SK-N-SH (cell line): Measurements from ENCODE around the gene SLC66A1. TPM values are rescaled to one million over a fixed set of nuclear protein-coding genes. Genes with fewer than 3 reads are reported as not detected.
"Not testable (repeated sequence)": the region's sequence is repeated elsewhere in the genome, so short reads cannot be mapped to it uniquely, and the experiment has no call there.

Experiments used
- CTCF ChIA-PET: fragments of 300-600, 350-600 bp; formaldehyde crosslinking; extraction: SDS; loops from one replicate; lab custom pipeline; 2021; lab: Yijun Ruan, JAX
- POLR2A ChIA-PET: fragments of 350-600 bp; sonication (Branson Sonifier 250); formaldehyde crosslinking; extraction: SDS; loops from one replicate; lab custom pipeline; 2020; ENCODE audit warnings: antibody characterized with exemption, inconsistent platforms; lab: Yijun Ruan, JAX
- DNase-seq: peaks from one replicate; pipeline ENCODE4 v3.0.0; 2012
- H2AFZ ChIP-seq: fragments of 200-600 bp; sonication (generic); 2 replicates; pipeline ENCODE4 v1.8.1; 2016; ENCODE audit warnings: antibody characterized with exemption, mild to moderate bottlenecking, low read depth
- H3F3A ChIP-seq: fragments of 200-600 bp; sonication (generic); replicated peaks from 2 replicates; pipeline ENCODE3; 2016; ENCODE audit warnings: antibody characterized with exemption, mild to moderate bottlenecking; ENCODE audit not compliant: insufficient read depth
- H3K27ac ChIP-seq, 2 experiments: fragments of 200-500 bp in 1 of 2; fragments of 200-600 bp in 1 of 2; sonication (Bioruptor generic) in 1 of 2; sonication (generic), shearing (Covaris generic) in 1 of 2; 2 replicates each; pipeline versions ENCODE4 v1.5.1 to v1.6.1; 2014 to 2016; ENCODE audit warnings: low read depth in 2 of 2, inconsistent platforms in 1 of 2, low read length in 1 of 2, mild to moderate bottlenecking in 1 of 2, mixed read lengths in 1 of 2
- H3K27me3 ChIP-seq: fragments of 200-600 bp; sonication (generic), shearing (Covaris generic); 2 replicates; pipeline ENCODE4 v1.6.1; 2016; ENCODE audit warnings: mixed run types; ENCODE audit not compliant: insufficient read depth
- H3K36me3 ChIP-seq, 2 experiments: fragments of 200-500 bp in 1 of 2; fragments of 200-600 bp in 1 of 2; sonication (Bioruptor generic) in 1 of 2; sonication (generic) in 1 of 2; replicated peaks in 1 of 2; 2 replicates each; pipeline versions ENCODE3 to v1.5.1; 2014 to 2016; ENCODE audit warnings: low read length in 1 of 2, mild to moderate bottlenecking in 1 of 2; ENCODE audit not compliant: insufficient read depth in 2 of 2, control insufficient read depth in 1 of 2
- H3K4me1 ChIP-seq, 2 experiments: fragments of 200-500 bp in 1 of 2; fragments of 200-600 bp in 1 of 2; sonication (Bioruptor generic) in 1 of 2; sonication (generic), shearing (Covaris generic) in 1 of 2; 2 replicates each; pipeline versions ENCODE4 v1.5.1 to v1.6.1; 2014 to 2016; ENCODE audit warnings: low read depth in 1 of 2, low read length in 1 of 2, mixed run types in 1 of 2; ENCODE audit not compliant: insufficient read depth in 2 of 2, control insufficient read depth in 1 of 2
- H3K4me2 ChIP-seq: fragments of 200-600 bp; sonication (generic), shearing (Covaris generic); 2 replicates; pipeline ENCODE4 v1.6.1; 2017; ENCODE audit warnings: mixed run types
- H3K4me3 ChIP-seq, 2 experiments: fragments of 200-500 bp in 1 of 2; fragments of 200-600 bp in 1 of 2; sonication (Bioruptor generic) in 1 of 2; sonication (generic), shearing (Covaris generic) in 1 of 2; 2 replicates each; pipeline versions ENCODE4 v1.5.1 to v1.8.1; 2014 to 2016; ENCODE audit warnings: low read depth in 2 of 2, inconsistent platforms in 1 of 2, low read length in 1 of 2, mild to moderate bottlenecking in 1 of 2, mixed read lengths in 1 of 2, moderate library complexity in 1 of 2
- H3K79me2 ChIP-seq: fragments of 200-600 bp; sonication (generic); 2 replicates; pipeline ENCODE4 v1.8.1; 2017; ENCODE audit warnings: mild to moderate bottlenecking; ENCODE audit not compliant: insufficient read depth
- H3K9ac ChIP-seq: fragments of 200-600 bp; sonication (generic); 2 replicates; pipeline ENCODE4 v1.6.1; 2017; ENCODE audit warnings: mixed run types
- H3K9me2 ChIP-seq: fragments of 200-600 bp; sonication (generic); 2 replicates; pipeline ENCODE4 v1.6.1; 2017; ENCODE audit warnings: mixed run types
- H3K9me3 ChIP-seq: fragments of 200-600 bp; sonication (generic); 2 replicates; pipeline ENCODE4 v1.6.1; 2017; ENCODE audit warnings: mixed run types, mild to moderate bottlenecking, moderate library complexity
- H4K20me1 ChIP-seq: fragments of 200-600 bp; sonication (generic); 2 replicates; pipeline ENCODE4 v1.6.1; 2017; ENCODE audit warnings: mild to moderate bottlenecking, mixed run types; ENCODE audit not compliant: insufficient read depth
- CHD2 ChIP-seq: fragments of 150-350 bp; IDR thresholded peaks from 2 replicates; pipeline ENCODE4 v1.6.1; 2018; ENCODE audit warnings: low read length; ENCODE audit not compliant: partially characterized antibody
- ELF1 ChIP-seq: IDR thresholded peaks from 2 replicates; pipeline ENCODE4 v1.4.0; 2012
- FOXJ3 ChIP-seq: sonication (generic); formaldehyde crosslinking; IDR thresholded peaks from 2 replicates; pipeline ENCODE4 v1.5.1; 2020; ENCODE audit warnings: mild to moderate bottlenecking, missing genetic modification reagents
- FOXM1 ChIP-seq: IDR thresholded peaks from 2 replicates; pipeline ENCODE4 v1.4.0; 2012; ENCODE audit warnings: low read depth, mild to moderate bottlenecking
- GABPA ChIP-seq: IDR thresholded peaks from 2 replicates; pipeline ENCODE4 v1.4.0; 2012; ENCODE audit warnings: low read depth, mild to moderate bottlenecking
- JUND ChIP-seq: IDR thresholded peaks from 2 replicates; pipeline ENCODE4 v1.4.0; 2012
- MEF2A ChIP-seq: IDR thresholded peaks from 2 replicates; pipeline ENCODE4 v1.4.0; 2012; ENCODE audit warnings: low read depth, borderline replicate concordance
- NRF1 ChIP-seq: IDR thresholded peaks from 2 replicates; pipeline ENCODE4 v1.6.1; 2012; ENCODE audit warnings: low read depth, mild to moderate bottlenecking, low read length
- POLR2AphosphoS5 ChIP-seq: IDR thresholded peaks from 2 replicates; pipeline ENCODE4 v1.6.1; 2012; ENCODE audit warnings: low read depth, low read length
- RFX5 ChIP-seq: IDR thresholded peaks from 2 replicates; pipeline ENCODE4 v1.6.1; 2012; ENCODE audit warnings: mild to moderate bottlenecking, improper control_type of control experiment, low read length
- RXRA ChIP-seq: IDR thresholded peaks from 2 replicates; pipeline ENCODE4 v1.4.0; 2012; ENCODE audit warnings: low read depth, mild to moderate bottlenecking, borderline replicate concordance
- SIN3A ChIP-seq: IDR thresholded peaks from 2 replicates; pipeline ENCODE4 v1.6.1; 2012; ENCODE audit warnings: low read depth, mild to moderate bottlenecking, low read length, moderate library complexity, borderline replicate concordance
- SMC3 ChIP-seq: IDR thresholded peaks from 2 replicates; pipeline ENCODE4 v1.6.1; 2012; ENCODE audit warnings: low read depth, low read length, improper control_type of control experiment
- TCF12 ChIP-seq: IDR thresholded peaks from 2 replicates; pipeline ENCODE4 v1.4.0; 2012
- TEAD4 ChIP-seq: IDR thresholded peaks from 2 replicates; pipeline ENCODE4 v1.4.0; 2012; ENCODE audit warnings: mild to moderate bottlenecking, borderline replicate concordance; ENCODE audit not compliant: insufficient read depth
- YY1 ChIP-seq: IDR thresholded peaks from 2 replicates; pipeline ENCODE4 v1.4.0; 2012; ENCODE audit warnings: low read depth, mild to moderate bottlenecking
- WGBS: methylation state at CpG from one replicate; pipeline ENCODE4 v1.1.6; 2017; ENCODE audit warnings: low lambda C conversion rate; 5-methylcytosine and 5-hydroxymethylcytosine counted together
- polyA plus RNA-seq, 3 experiments: library from polyadenylated mRNA; depleted of rRNA; stranded (reverse); fragments of >200 nt; gene quantifications; 2 replicates each; pipeline ENCODE4 v1.2.3, GENCODE V29; 2012
- TF ChIP-seq, protein P1 (sequence below): IDR thresholded peaks from 2 replicates; pipeline ENCODE4 v1.4.0; 2012; ENCODE audit warnings: low read depth, borderline replicate concordance
- TF ChIP-seq, protein P2 (sequence below): fragments of 150-350 bp; IDR thresholded peaks from 2 replicates; pipeline ENCODE4 v1.6.1; 2016; ENCODE audit warnings: mild to moderate bottlenecking, low read depth, low read length
- TF ChIP-seq, protein P3 (sequence below): fragments of 200-600 bp; sonication (generic); IDR thresholded peaks from 2 replicates; pipeline ENCODE4 v1.6.1; 2017; ENCODE audit warnings: antibody characterized with exemption, mild to moderate bottlenecking, moderate library complexity
- TF ChIP-seq, protein P4 (sequence below): fragments of 150-350 bp; IDR thresholded peaks from 2 replicates; pipeline ENCODE4 v1.6.1; 2017; ENCODE audit warnings: antibody characterized with exemption, low read length, low read depth, borderline replicate concordance

SLC66A1 gene
- polyA plus RNA-seq, 1 of the 3 experiments (the other 2 are of a cell fraction), result 16.9 TPM

DNA sequence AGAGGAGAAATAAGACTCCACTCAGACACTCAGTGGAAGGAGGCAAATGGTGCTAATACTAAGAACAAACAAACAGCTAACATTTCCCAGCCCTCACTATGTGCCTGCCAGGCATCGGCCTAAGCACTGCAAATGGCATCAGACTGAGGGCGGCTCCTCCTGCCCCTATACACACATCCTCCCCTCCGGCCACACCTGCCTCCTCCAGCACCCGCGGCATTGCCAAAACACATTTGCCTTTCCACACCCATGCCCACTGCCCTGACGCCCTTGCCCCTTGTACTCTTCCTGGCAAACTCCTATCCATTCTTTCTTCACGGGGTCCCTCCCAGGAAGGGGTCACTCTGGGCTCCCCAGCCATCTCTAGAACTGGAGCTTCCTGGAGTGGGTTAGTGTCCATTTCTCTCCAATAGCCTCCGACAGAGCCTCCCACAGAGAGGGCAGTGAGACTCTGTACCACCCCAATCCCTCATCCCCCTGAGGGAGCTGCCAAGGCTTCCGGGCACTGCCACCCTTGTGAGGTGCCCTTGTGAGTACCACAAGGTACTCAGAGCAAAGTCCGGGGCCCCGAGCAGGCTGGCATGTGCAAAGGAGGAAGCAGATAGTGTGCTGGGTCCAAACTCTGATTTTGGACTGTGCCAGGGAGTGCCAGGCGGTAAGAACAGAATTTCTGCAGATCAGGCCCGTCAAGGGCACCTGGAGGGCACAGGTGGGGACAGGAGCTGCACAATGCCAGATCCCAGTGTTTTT is 24.5 kb upstream of the SLC66A1 start:
- H3K36me3 ChIP-seq, result peaks cover 0 to 24% of the 10 kb centered on the region in 2 experiments
- H3F3A ChIP-seq, result no peaks in the 10 kb centered on the region
- ChIA-PET POLR2A (no interaction called here), CTCF (interaction anchor here (1.1 kb wide), 1 partner anchor 47 kb away, joined by 3 read pairs; no protein-coding TSS in a partner anchor)
- no peak overlapping the region for H3K4me3 ChIP-seq
- no peaks in the 10 kb centered on the region for H3K9me2 ChIP-seq
- no peak for DNase-seq
- H3K9me3 ChIP-seq, result peaks cover 3% of the 10 kb centered on the region; the same call in 1 of the 2 replicates
- TF ChIP-seq SIN3A, result no peak
- no peak for TF ChIP-seq CHD2
- TF ChIP-seq POLR2AphosphoS5, result no peak
- no peak for TF ChIP-seq MEF2A
- no peak for TF ChIP-seq NRF1
- no peak for TF ChIP-seq JUND
- no peak for TF ChIP-seq RXRA
- TF ChIP-seq FOXJ3 (CRISPR knock-in tag), result no peak
- TF ChIP-seq ELF1, result no peak
- TF ChIP-seq, protein P1, sequence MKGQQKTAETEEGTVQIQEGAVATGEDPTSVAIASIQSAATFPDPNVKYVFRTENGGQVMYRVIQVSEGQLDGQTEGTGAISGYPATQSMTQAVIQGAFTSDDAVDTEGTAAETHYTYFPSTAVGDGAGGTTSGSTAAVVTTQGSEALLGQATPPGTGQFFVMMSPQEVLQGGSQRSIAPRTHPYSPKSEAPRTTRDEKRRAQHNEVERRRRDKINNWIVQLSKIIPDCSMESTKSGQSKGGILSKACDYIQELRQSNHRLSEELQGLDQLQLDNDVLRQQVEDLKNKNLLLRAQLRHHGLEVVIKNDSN, result no peak
- TF ChIP-seq, protein P2, sequence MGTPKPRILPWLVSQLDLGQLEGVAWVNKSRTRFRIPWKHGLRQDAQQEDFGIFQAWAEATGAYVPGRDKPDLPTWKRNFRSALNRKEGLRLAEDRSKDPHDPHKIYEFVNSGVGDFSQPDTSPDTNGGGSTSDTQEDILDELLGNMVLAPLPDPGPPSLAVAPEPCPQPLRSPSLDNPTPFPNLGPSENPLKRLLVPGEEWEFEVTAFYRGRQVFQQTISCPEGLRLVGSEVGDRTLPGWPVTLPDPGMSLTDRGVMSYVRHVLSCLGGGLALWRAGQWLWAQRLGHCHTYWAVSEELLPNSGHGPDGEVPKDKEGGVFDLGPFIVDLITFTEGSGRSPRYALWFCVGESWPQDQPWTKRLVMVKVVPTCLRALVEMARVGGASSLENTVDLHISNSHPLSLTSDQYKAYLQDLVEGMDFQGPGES, result no peak
- TF ChIP-seq TCF12, result no peak
- TF ChIP-seq GABPA, result no peak
- TF ChIP-seq TEAD4, result no peak
- TF ChIP-seq RFX5, result no peak
- no peak for TF ChIP-seq FOXM1
- TF ChIP-seq YY1, result no peak
- TF ChIP-seq, protein P3, sequence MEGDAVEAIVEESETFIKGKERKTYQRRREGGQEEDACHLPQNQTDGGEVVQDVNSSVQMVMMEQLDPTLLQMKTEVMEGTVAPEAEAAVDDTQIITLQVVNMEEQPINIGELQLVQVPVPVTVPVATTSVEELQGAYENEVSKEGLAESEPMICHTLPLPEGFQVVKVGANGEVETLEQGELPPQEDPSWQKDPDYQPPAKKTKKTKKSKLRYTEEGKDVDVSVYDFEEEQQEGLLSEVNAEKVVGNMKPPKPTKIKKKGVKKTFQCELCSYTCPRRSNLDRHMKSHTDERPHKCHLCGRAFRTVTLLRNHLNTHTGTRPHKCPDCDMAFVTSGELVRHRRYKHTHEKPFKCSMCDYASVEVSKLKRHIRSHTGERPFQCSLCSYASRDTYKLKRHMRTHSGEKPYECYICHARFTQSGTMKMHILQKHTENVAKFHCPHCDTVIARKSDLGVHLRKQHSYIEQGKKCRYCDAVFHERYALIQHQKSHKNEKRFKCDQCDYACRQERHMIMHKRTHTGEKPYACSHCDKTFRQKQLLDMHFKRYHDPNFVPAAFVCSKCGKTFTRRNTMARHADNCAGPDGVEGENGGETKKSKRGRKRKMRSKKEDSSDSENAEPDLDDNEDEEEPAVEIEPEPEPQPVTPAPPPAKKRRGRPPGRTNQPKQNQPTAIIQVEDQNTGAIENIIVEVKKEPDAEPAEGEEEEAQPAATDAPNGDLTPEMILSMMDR, result no peak
- TF ChIP-seq, protein P4, sequence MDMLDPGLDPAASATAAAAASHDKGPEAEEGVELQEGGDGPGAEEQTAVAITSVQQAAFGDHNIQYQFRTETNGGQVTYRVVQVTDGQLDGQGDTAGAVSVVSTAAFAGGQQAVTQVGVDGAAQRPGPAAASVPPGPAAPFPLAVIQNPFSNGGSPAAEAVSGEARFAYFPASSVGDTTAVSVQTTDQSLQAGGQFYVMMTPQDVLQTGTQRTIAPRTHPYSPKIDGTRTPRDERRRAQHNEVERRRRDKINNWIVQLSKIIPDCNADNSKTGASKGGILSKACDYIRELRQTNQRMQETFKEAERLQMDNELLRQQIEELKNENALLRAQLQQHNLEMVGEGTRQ, result no peak
- TF ChIP-seq SMC3, result no peak
- no peaks in the 10 kb centered on the region for H3K4me1 ChIP-seq
- no peak overlapping the region for H3K4me2 ChIP-seq
- H3K27ac ChIP-seq, result no peak overlapping the region
- 97% methylated on average over 11 of the region's 13 CpGs for WGBS
- H4K20me1 ChIP-seq, result no peaks in the 10 kb centered on the region
- no peaks in the 10 kb centered on the region; the same call in 1 of the 2 replicates for H3K27me3 ChIP-seq
- no peaks in the 10 kb centered on the region for H3K79me2 ChIP-seq
- H2AFZ ChIP-seq, result no peak overlapping the region
- H3K9ac ChIP-seq, result no peak overlapping the region

DNA sequence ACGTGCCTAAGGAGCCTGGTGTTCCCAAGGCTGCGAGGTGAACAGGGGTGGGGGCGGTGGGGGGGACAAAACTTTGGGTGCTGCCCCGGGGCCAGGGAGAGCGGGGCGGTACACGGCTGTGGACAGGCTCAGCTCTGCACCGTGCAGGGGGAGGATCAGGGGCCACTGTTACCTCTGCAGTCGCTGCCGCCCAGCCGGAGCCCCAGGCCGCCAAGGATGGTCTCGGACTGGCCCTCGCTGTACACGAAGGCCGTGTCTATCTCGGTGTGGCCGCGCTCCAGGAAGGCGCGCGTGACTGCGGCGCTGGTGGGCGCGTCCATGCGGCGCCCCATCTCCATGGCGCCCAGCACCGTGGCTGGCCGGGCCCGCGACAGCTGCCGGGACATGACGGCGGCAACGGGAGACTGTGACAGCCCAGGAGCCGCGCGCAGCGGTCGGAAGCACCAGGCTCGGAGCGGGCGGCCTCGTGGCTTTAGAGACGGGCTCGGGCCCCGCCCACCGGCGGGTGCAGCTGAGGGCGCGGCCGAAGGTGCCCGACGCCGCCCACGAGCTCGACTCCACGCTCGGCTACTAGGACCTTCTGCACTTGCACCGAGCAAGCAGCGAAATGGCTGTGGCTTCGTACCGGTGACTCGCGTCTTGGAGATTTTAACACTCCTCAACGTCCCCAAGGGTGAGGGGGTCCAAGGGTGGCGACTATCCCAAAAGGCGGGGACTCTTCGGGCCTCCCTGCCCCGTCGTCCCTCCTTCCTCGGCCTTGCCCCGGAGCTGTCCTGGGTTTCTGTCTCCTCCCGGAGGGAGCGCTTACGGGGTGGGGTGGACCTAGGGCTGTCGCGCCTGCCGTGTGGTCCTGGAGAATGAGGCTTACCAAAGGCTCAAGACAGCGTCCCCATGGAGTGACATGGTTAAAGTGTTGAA is 23.5 kb upstream of the SLC66A1 start, which contains the start of gene AKR7A3:
TSS of gene AKR7A3 (minus strand) at position 447 of the 918 bp plus-strand sequence. CDS start at position 386, 61 bp downstream.
- H4K20me1 ChIP-seq, H3K9me2 ChIP-seq, H3K27ac ChIP-seq, H3K4me2 ChIP-seq, H3K27me3 ChIP-seq, H3K9me3 ChIP-seq, H3K9ac ChIP-seq, H3F3A ChIP-seq, H3K79me2 ChIP-seq, POLR2A ChIA-PET, DNase-seq, H3K4me3 ChIP-seq, H2AFZ ChIP-seq, H3K4me1 ChIP-seq: not testable (repeated sequence)
- CTCF ChIA-PET, result interaction anchor here (0.6 kb wide), 1 partner anchor 36 kb away, joined by 4 read pairs; the partner anchor contains the start of gene MRTO4
- H3K36me3 ChIP-seq, result peaks cover 0 to 32% of the 10 kb centered on the region in 2 experiments
- 79% methylated on average over 29 of the region's 82 CpGs for WGBS
